Activated CD8-positive, alpha-beta memory T cell treated with anti-CD3 and anti-CD28 coated beads, Interleukin-2, amount 50 U/mL, for 1 hour (primary cell): ENCODE data around the gene SPRR2G.
"Not testable (repeated sequence)": the region's sequence is repeated elsewhere in the genome, so short reads cannot be mapped to it uniquely, and the experiment has no call there.

Experiments
- DNase-seq: peaks from one replicate; pipeline ENCODE4 v3.0.0-alpha.2; 2020; ENCODE audit errors: extremely low read depth

SPRR2G gene

GRCh38 chr1:153150846-153151245, at the start of gene SPRR2G:
SPRR2G (minus strand) TSS chr1:153150890; CDS start chr1:153150110, 780 bp downstream.
- no peak for DNase-seq

GRCh38 chr1:153195216-153195615, 44.5 kb upstream of the SPRR2G start:
- DNase-seq: no peak

GRCh38 chr1:153194331-153195050, 43.8 kb upstream of the SPRR2G start:
- no peak for DNase-seq

GRCh38 chr1:153192697-153193096, 42.0 kb upstream of the SPRR2G start:
- DNase-seq: no peak

GRCh38 chr1:153190373-153190772, 39.7 kb upstream of the SPRR2G start:
- DNase-seq: no peak

- not testable (repeated sequence) for DNase-seq
These were observed 37.6 kb upstream of the SPRR2G start for GRCh38 chr1:153188301-153188700.

- no peak for DNase-seq
These were observed 29.9 kb upstream of the SPRR2G start for GRCh38 chr1:153180556-153180955.

- DNase-seq: no peak
These were observed 28.2 kb upstream of the SPRR2G start for GRCh38 chr1:153178922-153179321.

GRCh38 chr1:153174624-153175023, 23.9 kb upstream of the SPRR2G start:
- DNase-seq: no peak

GRCh38 chr1:153168686-153169085, 18.0 kb upstream of the SPRR2G start:
- DNase-seq: no peak

- no peak for DNase-seq
These were observed 4.9 kb upstream of the SPRR2G start for GRCh38 chr1:153155541-153155940.

- DNase-seq: no peak
These were observed 1.8 kb upstream of the SPRR2G start for GRCh38 chr1:153152481-153152880.

- no peak for DNase-seq
These were observed 9.3 kb downstream of the SPRR2G start for GRCh38 chr1:153141377-153141776.

GRCh38 chr1:153140484-153140883, 10.2 kb downstream of the SPRR2G start:
- no peak for DNase-seq

GRCh38 chr1:153133743-153134142, 16.9 kb downstream of the SPRR2G start:
- DNase-seq: no peak

GRCh38 chr1:153133267-153133666, 17.4 kb downstream of the SPRR2G start:
- DNase-seq: no peak

- DNase-seq: not testable (repeated sequence)
These were observed 22.0 kb downstream of the SPRR2G start for GRCh38 chr1:153128688-153129087.

GRCh38 chr1:153127296-153127695, 23.4 kb downstream of the SPRR2G start:
- no peak for DNase-seq

- no peak for DNase-seq
These were observed 25.2 kb downstream of the SPRR2G start for GRCh38 chr1:153125536-153125935.

GRCh38 chr1:153123793-153124192, 26.9 kb downstream of the SPRR2G start:
- DNase-seq: not testable (repeated sequence)

- no peak for DNase-seq
These were observed 27.8 kb downstream of the SPRR2G start for GRCh38 chr1:153122831-153123421.

- DNase-seq: no peak
These were observed 29.7 kb downstream of the SPRR2G start for GRCh38 chr1:153120945-153121344.

- no peak for DNase-seq
These were observed 31.2 kb downstream of the SPRR2G start for GRCh38 chr1:153119491-153119971.
